ENCODE results near the gene CTLA4.

CTLA4 gene

DNA sequence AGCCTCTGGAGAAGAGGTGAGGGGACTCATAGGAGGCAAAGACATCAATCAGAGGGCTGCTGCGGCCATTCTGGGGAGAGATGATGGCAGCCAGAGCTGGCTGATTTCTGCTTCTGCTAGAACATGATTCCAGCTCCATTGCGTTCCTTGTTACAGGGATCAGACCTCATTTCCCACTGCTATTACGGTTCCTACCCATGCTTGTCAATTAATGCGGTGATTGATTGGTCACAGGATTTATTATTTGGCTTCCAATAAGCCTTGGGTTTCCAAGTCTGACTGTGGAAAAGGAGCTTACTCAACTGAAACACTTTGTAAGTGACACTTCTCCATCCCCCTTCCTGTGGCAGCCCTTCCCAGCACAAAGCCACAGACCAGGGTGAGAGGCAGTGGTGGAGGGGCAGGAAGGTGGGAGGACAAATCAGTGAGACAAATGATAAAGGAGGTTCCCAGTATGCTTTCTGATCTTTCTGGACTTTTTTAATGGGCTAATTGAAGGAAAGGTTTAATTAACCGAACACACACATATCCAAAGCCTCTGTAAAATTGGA lies 26.8 kb upstream of the CTLA4 start:
- Histone ChIP-seq H3K27ac (replicated peaks; ENCODE audit: low read length) (no peak overlapping the region), H3K4ac (ENCODE audit: low read length) (no peak overlapping the region), H3K14ac (ENCODE audit: low read length) (no peak overlapping the region), H3K23ac (ENCODE audit: low read depth, low read length, poor library complexity) (no peak overlapping the region), H2BK5ac (ENCODE audit: low read length) (no peak overlapping the region), H2BK15ac (ENCODE audit: low read length) (no peak overlapping the region), H3K79me1 (ENCODE audit: low read depth, low read length) (no peaks in the 10 kb centered on the region), H3K36me3 (replicated peaks in 1 of 2; ENCODE audit: control insufficient read depth in 2 of 2, insufficient read depth in 2 of 2, low read length in 2 of 2) (no peaks in the 10 kb centered on the region), H3K9me3 (replicated peaks in 1 of 2; ENCODE audit: control insufficient read depth in 2 of 2, insufficient read depth in 1 of 2, low read depth in 1 of 2, low read length in 2 of 2) (no peaks in the 10 kb centered on the region), H3K27me3 (ENCODE audit: control insufficient read depth in 3 of 3, insufficient read depth in 3 of 3, low read depth in 1 of 3, low read length in 3 of 3) (peaks cover 0 to 2% (median 0%) of the 10 kb centered on the region in 3 experiments), H4K91ac (ENCODE audit: low read depth, low read length, poor library complexity) (no peak overlapping the region), H2AK5ac (ENCODE audit: low read depth, low read length) (no peak overlapping the region), H4K8ac (ENCODE audit: low read depth, low read length) (no peak overlapping the region), H2BK12ac (ENCODE audit: low read length) (no peak overlapping the region), H3K4me3 (ENCODE audit: low read length in 2 of 2) (no peak overlapping the region), H2AFZ (ENCODE audit: low read length) (peak overlapping the region; percentile 0), H3K4me1 (ENCODE audit: control insufficient read depth in 2 of 2, insufficient read depth in 1 of 2, low read depth in 1 of 2, low read length in 2 of 2) (peaks cover 0 to 2% of the 10 kb centered on the region in 2 donors), H3K9ac (ENCODE audit: low read depth, low read length, poor library complexity) (no peak overlapping the region), H3K4me2 (ENCODE audit: insufficient read depth, low read length, poor library complexity, severe bottlenecking) (no peak overlapping the region), H3K18ac (ENCODE audit: low read length) (no peak overlapping the region), H2BK120ac (ENCODE audit: low read depth, low read length) (no peak overlapping the region)
- no peak for DNase-seq (ENCODE audit: low spot score)
- no CpG with 5 or more reads among the region's 5 CpGs for WGBS, 2 donors (ENCODE audit: extremely low coverage in 2 of 2, insufficient read length in 2 of 2, insufficient replicate concordance in 1 of 2)

GRCh38 chr2:203841654-203842053 lies 25.9 kb upstream of the CTLA4 start:
- H3K9ac ChIP-seq (ENCODE audit: low read depth, low read length, poor library complexity), result no peak overlapping the region
- H2BK12ac ChIP-seq (ENCODE audit: low read length), result no peak overlapping the region
- no peak for DNase-seq (ENCODE audit: low spot score)
- H3K27ac ChIP-seq (replicated peaks; ENCODE audit: low read length), result no peak overlapping the region
- no peak overlapping the region for H3K23ac ChIP-seq (ENCODE audit: low read depth, low read length, poor library complexity)
- H3K79me1 ChIP-seq (ENCODE audit: low read depth, low read length), result no peaks in the 10 kb centered on the region
- peaks cover 0 to 2% of the 10 kb centered on the region in 2 donors for H3K4me1 ChIP-seq (ENCODE audit: control insufficient read depth in 2 of 2, insufficient read depth in 1 of 2, low read depth in 1 of 2, low read length in 2 of 2)
- no peak overlapping the region for H3K4me3 ChIP-seq (ENCODE audit: low read length in 2 of 2)
- H2BK5ac ChIP-seq (ENCODE audit: low read length), result no peak overlapping the region
- H2AFZ ChIP-seq (ENCODE audit: low read length), result no peak overlapping the region
- H3K27me3 ChIP-seq (ENCODE audit: control insufficient read depth in 3 of 3, insufficient read depth in 3 of 3, low read depth in 1 of 3, low read length in 3 of 3), result peaks cover 0 to under 1% (median 0%) of the 10 kb centered on the region in 3 experiments
- H2BK120ac ChIP-seq (ENCODE audit: low read depth, low read length), result no peak overlapping the region
- H2BK15ac ChIP-seq (ENCODE audit: low read length), result no peak overlapping the region
- no CpG with 5 or more reads among the region's 5 CpGs for WGBS, 2 donors (ENCODE audit: extremely low coverage in 2 of 2, insufficient read length in 2 of 2, insufficient replicate concordance in 1 of 2)
- H4K8ac ChIP-seq (ENCODE audit: low read depth, low read length), result no peak overlapping the region
- no peaks in the 10 kb centered on the region for H3K9me3 ChIP-seq (replicated peaks in 1 of 2; ENCODE audit: control insufficient read depth in 2 of 2, insufficient read depth in 1 of 2, low read depth in 1 of 2, low read length in 2 of 2)
- H3K4me2 ChIP-seq (ENCODE audit: insufficient read depth, low read length, poor library complexity, severe bottlenecking), result no peak overlapping the region
- H3K14ac ChIP-seq (ENCODE audit: low read length), result no peak overlapping the region
- H3K36me3 ChIP-seq (replicated peaks in 1 of 2; ENCODE audit: control insufficient read depth in 2 of 2, insufficient read depth in 2 of 2, low read length in 2 of 2), result no peaks in the 10 kb centered on the region
- H3K4ac ChIP-seq (ENCODE audit: low read length), result no peak overlapping the region
- no peak overlapping the region for H4K91ac ChIP-seq (ENCODE audit: low read depth, low read length, poor library complexity)
- H2AK5ac ChIP-seq (ENCODE audit: low read depth, low read length), result no peak overlapping the region
- no peak overlapping the region for H3K18ac ChIP-seq (ENCODE audit: low read length)

DNA sequence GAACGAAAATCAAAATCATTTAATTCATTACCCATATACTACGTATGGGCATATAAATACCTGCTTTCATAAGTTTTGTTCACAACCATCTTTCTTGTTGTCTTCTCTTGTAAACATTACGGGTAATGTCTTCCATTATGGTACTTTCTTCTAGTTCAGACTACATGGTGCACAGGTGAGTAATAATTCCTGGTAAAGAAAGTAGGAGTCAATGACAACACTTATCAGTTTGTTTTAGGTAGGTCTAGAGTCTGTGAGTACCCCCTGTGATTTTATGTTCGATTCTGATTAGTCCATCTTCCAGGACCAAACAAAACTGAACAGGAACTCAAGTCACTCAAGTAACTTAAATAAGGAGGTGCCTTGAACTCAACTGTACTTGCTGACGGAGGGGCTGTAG lies 25.2 kb upstream of the CTLA4 start:
- whole genome bisulfite sequencing, 2 donors (ENCODE audit: extremely low coverage in 2 of 2, insufficient read length in 2 of 2, insufficient replicate concordance in 1 of 2), result no CpG with 5 or more reads among the region's 5 CpGs
- no peak overlapping the region for H3K23ac ChIP-seq (ENCODE audit: low read depth, low read length, poor library complexity)
- no peak overlapping the region for H3K14ac ChIP-seq (ENCODE audit: low read length)
- H2BK15ac ChIP-seq (ENCODE audit: low read length), result no peak overlapping the region
- H3K9ac ChIP-seq (ENCODE audit: low read depth, low read length, poor library complexity), result no peak overlapping the region
- peaks cover 0 to 2% of the 10 kb centered on the region in 2 donors for H3K4me1 ChIP-seq (ENCODE audit: control insufficient read depth in 2 of 2, insufficient read depth in 1 of 2, low read depth in 1 of 2, low read length in 2 of 2)
- H3K4me3 ChIP-seq (ENCODE audit: low read length in 2 of 2), result no peak overlapping the region
- no peak overlapping the region for H3K4me2 ChIP-seq (ENCODE audit: insufficient read depth, low read length, poor library complexity, severe bottlenecking)
- H2BK120ac ChIP-seq (ENCODE audit: low read depth, low read length), result no peak overlapping the region
- H2AFZ ChIP-seq (ENCODE audit: low read length), result no peak overlapping the region
- H3K18ac ChIP-seq (ENCODE audit: low read length), result no peak overlapping the region
- no peaks in the 10 kb centered on the region for H3K27me3 ChIP-seq (ENCODE audit: control insufficient read depth in 3 of 3, insufficient read depth in 3 of 3, low read depth in 1 of 3, low read length in 3 of 3)
- H4K8ac ChIP-seq (ENCODE audit: low read depth, low read length), result no peak overlapping the region
- H4K91ac ChIP-seq (ENCODE audit: low read depth, low read length, poor library complexity), result no peak overlapping the region
- no peak overlapping the region for H3K4ac ChIP-seq (ENCODE audit: low read length)
- no peak overlapping the region for H3K27ac ChIP-seq (replicated peaks; ENCODE audit: low read length)
- no peak for DNase-seq (ENCODE audit: low spot score)
- H3K9me3 ChIP-seq (replicated peaks in 1 of 2; ENCODE audit: control insufficient read depth in 2 of 2, insufficient read depth in 1 of 2, low read depth in 1 of 2, low read length in 2 of 2), result no peaks in the 10 kb centered on the region
- H2BK5ac ChIP-seq (ENCODE audit: low read length), result no peak overlapping the region
- no peaks in the 10 kb centered on the region for H3K36me3 ChIP-seq (replicated peaks in 1 of 2; ENCODE audit: control insufficient read depth in 2 of 2, insufficient read depth in 2 of 2, low read length in 2 of 2)
- H2AK5ac ChIP-seq (ENCODE audit: low read depth, low read length), result no peak overlapping the region
- H3K79me1 ChIP-seq (ENCODE audit: low read depth, low read length), result no peaks in the 10 kb centered on the region
- no peak overlapping the region for H2BK12ac ChIP-seq (ENCODE audit: low read length)

DNA sequence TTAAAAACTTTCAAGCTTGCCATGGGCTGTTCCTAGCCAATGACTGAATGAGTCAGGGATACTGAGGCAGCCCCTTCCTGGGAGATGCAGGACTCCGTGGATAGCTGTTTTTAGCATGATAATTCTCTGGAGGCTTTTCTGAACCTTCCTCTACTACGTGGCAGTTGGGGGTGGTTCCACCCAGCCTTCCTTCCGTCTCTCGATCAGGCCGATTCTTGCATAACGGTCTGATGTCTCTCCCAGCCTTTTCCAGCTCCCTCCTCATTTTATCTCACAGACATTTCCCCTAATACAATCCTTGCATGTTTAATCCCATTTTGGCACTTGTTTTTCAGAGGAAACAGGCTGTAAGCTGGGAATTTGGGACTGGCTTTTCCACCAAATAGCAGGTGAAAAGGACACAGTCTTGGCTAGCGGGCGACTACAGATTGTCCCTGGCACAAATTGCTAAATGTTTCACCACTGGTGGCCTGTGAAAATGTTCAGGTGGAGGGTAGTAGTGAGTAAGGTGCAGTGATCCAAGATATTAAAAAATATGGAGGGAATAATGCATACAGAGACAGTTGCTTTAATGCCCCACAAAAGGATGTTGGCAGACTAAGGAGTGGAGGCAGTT lies 21.0 kb upstream of the CTLA4 start:
- Histone ChIP-seq H3K4ac (ENCODE audit: low read length) (no peak overlapping the region), H3K79me1 (ENCODE audit: low read depth, low read length) (no peaks in the 10 kb centered on the region), H3K4me1 (ENCODE audit: control insufficient read depth in 2 of 2, insufficient read depth in 1 of 2, low read depth in 1 of 2, low read length in 2 of 2) (no peaks in the 10 kb centered on the region), H3K18ac (ENCODE audit: low read length) (no peak overlapping the region), H4K91ac (ENCODE audit: low read depth, low read length, poor library complexity) (no peak overlapping the region), H3K36me3 (replicated peaks in 1 of 2; ENCODE audit: control insufficient read depth in 2 of 2, insufficient read depth in 2 of 2, low read length in 2 of 2) (no peaks in the 10 kb centered on the region), H3K4me2 (ENCODE audit: insufficient read depth, low read length, poor library complexity, severe bottlenecking) (no peak overlapping the region), H3K9ac (ENCODE audit: low read depth, low read length, poor library complexity) (no peak overlapping the region), H2BK12ac (ENCODE audit: low read length) (no peak overlapping the region), H3K14ac (ENCODE audit: low read length) (no peak overlapping the region), H3K27ac (replicated peaks; ENCODE audit: low read length) (no peak overlapping the region), H3K23ac (ENCODE audit: low read depth, low read length, poor library complexity) (no peak overlapping the region), H4K8ac (ENCODE audit: low read depth, low read length) (no peak overlapping the region), H2AFZ (ENCODE audit: low read length) (no peak overlapping the region), H2BK5ac (ENCODE audit: low read length) (no peak overlapping the region), H2AK5ac (ENCODE audit: low read depth, low read length) (no peak overlapping the region), H2BK15ac (ENCODE audit: low read length) (no peak overlapping the region), H3K9me3 (replicated peaks in 1 of 2; ENCODE audit: control insufficient read depth in 2 of 2, insufficient read depth in 1 of 2, low read depth in 1 of 2, low read length in 2 of 2) (no peaks in the 10 kb centered on the region), H3K27me3 (ENCODE audit: control insufficient read depth in 3 of 3, insufficient read depth in 3 of 3, low read depth in 1 of 3, low read length in 3 of 3) (no peaks in the 10 kb centered on the region), H2BK120ac (ENCODE audit: low read depth, low read length) (no peak overlapping the region), H3K4me3 (ENCODE audit: low read length in 2 of 2) (no peak overlapping the region)
- no CpG with 5 or more reads among the region's 8 CpGs for WGBS, 2 donors (ENCODE audit: extremely low coverage in 2 of 2, insufficient read length in 2 of 2, insufficient replicate concordance in 1 of 2)
- DNase-seq (ENCODE audit: low spot score), result no peak

All from neuronal stem cell (in vitro differentiated cells).